HEK293T (cell line): Measurements from ENCODE around the gene PLPPR5.

Experiments used
- FOXK2 ChIP-seq: fragments of 450-650 bp; IDR thresholded peaks from 2 replicates; pipeline ENCODE4 v1.6.1; 2016; ENCODE audit warnings: mild to moderate bottlenecking
- ZNF384 ChIP-seq: fragments of 450-650 bp; IDR thresholded peaks from 2 replicates; pipeline ENCODE4 v1.6.1; 2016

DNA sequence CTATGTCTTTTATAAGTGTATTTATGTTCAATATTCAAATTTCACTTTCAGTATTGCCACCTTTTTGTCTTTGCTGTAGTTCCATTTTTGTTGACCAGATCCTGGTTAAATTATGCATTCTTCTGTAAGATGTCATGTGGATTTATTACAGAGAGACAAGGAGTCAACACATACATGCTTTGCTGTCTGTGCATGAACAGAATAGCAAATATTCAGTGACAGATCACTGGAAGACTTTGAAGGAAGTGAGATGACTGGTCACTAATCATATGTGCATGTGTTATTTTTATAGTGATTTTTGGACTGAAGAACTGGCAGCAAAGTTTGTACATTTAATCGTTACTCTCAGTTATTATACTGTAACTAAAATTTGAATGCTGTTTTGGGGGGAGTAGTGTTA is 117.2 kb downstream of the PLPPR5 start:
- TF ChIP-seq ZNF384, result no peak
- no peak for TF ChIP-seq FOXK2
